Mesendoderm (in vitro differentiated cells): Measurements from ENCODE around the gene LDHB.

Experiments
- DNase-seq: peaks from one replicate; pipeline ENCODE4 v3.0.0; 2013
- H2AK5ac ChIP-seq: 2 replicates; pipeline ENCODE4 v1.6.1; 2013; ENCODE audit warnings: low read length, inconsistent platforms
- H2BK120ac ChIP-seq: 2 replicates; pipeline ENCODE4 v1.6.1; 2013; ENCODE audit warnings: low read depth, mild to moderate bottlenecking, low read length, moderate library complexity, mixed read lengths
- H2BK15ac ChIP-seq: replicated peaks from 2 replicates; pipeline ENCODE4 v1.6.1; 2013; ENCODE audit warnings: low read depth, mild to moderate bottlenecking, moderate library complexity
- H2BK5ac ChIP-seq: 2 replicates; pipeline ENCODE4 v1.6.1; 2013; ENCODE audit warnings: low read length, inconsistent platforms
- H3K18ac ChIP-seq: 2 replicates; pipeline ENCODE4 v1.6.1; 2013; ENCODE audit warnings: mild to moderate bottlenecking, low read length, mixed read lengths
- H3K23ac ChIP-seq: one replicate; pipeline ENCODE4 v1.6.1; 2013; ENCODE audit warnings: low read length
- H3K27ac ChIP-seq: 2 replicates; pipeline ENCODE4 v1.5.1; 2013; ENCODE audit warnings: low read depth, mild to moderate bottlenecking, inconsistent platforms, low read length, moderate library complexity
- H3K27me3 ChIP-seq: 2 replicates; pipeline ENCODE4 v1.6.1; 2013; ENCODE audit warnings: low read length, control low read depth, mild to moderate bottlenecking, inconsistent platforms; ENCODE audit not compliant: insufficient read depth, poor library complexity
- H3K36me3 ChIP-seq: 2 replicates; pipeline ENCODE4 v1.6.1; 2013; ENCODE audit warnings: low read length, inconsistent platforms; ENCODE audit not compliant: control insufficient read depth, insufficient read depth
- H3K4ac ChIP-seq: one replicate; pipeline ENCODE4 v1.6.1; 2013; ENCODE audit warnings: low read depth, mild to moderate bottlenecking, low read length, moderate library complexity
- H3K4me1 ChIP-seq: 2 replicates; pipeline ENCODE4 v1.6.1; 2013; ENCODE audit warnings: low read depth, low read length, inconsistent platforms; ENCODE audit not compliant: control insufficient read depth
- H3K4me2 ChIP-seq: 2 replicates; pipeline ENCODE4 v1.6.1; 2013; ENCODE audit warnings: low read length
- H3K4me3 ChIP-seq: 2 replicates; pipeline ENCODE4 v1.5.1; 2013; ENCODE audit warnings: mild to moderate bottlenecking, low read length
- H3K56ac ChIP-seq: one replicate; pipeline ENCODE4 v1.6.1; 2013; ENCODE audit warnings: low read length
- H3K79me1 ChIP-seq: 2 replicates; pipeline ENCODE4 v1.6.1; 2013; ENCODE audit warnings: low read length, inconsistent platforms
- H3K79me2 ChIP-seq: 2 replicates; pipeline ENCODE4 v1.6.1; 2013; ENCODE audit warnings: mild to moderate bottlenecking, low read length; ENCODE audit not compliant: control insufficient read depth, insufficient read depth
- H3K9ac ChIP-seq: 2 replicates; pipeline ENCODE4 v1.6.1; 2013; ENCODE audit warnings: low read length, inconsistent platforms
- H4K5ac ChIP-seq: one replicate; pipeline ENCODE4 v1.6.1; 2013; ENCODE audit warnings: low read length
- H4K8ac ChIP-seq: one replicate; pipeline ENCODE4 v1.6.1; 2013; ENCODE audit warnings: low read depth, mild to moderate bottlenecking, control low read depth, low read length, moderate library complexity
- WGBS: extraction: QIAGEN DNeasy Blood & Tissue Kit; methylation state at CpG from one replicate; pipeline ENCODE4 v1.1.7; 2013; ENCODE audit warnings: low lambda C conversion rate, missing lambda C conversion rate; ENCODE audit not compliant: insufficient coverage; ENCODE audit errors: extremely low coverage; 5-methylcytosine and 5-hydroxymethylcytosine counted together

LDHB gene

DNA sequence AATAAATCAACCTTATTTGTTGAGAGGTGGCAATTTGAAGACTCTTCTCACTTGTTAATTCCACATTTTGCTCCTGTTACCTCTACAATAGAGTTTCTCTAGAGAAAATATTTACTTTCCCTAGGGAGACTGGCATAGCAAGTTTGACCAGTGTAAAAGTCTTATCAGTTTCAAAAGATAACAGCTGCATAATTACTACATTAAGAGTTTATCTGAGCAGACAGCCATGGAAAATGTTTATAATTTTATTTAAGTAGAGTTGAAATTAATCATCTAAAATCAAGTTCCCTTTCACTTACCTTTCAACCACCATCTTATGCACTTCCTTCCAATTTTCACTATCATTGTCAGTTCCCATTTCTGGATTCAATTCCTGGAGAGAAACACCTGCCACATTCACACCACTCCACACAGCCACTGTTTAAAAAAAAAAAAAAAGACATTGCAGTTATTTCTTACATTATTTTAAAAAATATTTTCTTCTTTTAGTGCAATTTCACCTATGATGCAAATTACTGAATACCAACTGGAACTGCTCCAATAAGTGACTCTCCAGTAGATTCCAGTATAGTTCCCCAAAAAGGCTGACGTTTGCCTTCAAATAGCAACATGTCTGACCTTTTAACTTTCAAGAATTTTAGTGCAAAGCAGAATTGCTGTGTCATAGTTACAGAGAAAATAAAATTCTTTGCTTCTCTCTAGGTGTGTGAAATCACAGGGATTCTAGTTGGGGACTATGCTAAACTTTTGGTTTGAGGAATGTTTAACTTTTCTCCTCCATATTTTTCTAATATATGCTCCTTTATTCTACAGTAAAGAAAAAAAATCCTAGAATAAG, 19.4 kb downstream of the LDHB start:
- Histone ChIP-seq H2BK120ac (no peak overlapping the region), H3K27me3 (no peaks in the 10 kb centered on the region), H3K36me3 (peaks cover 13% of the 10 kb centered on the region), H3K23ac (no peak overlapping the region), H3K4ac (no peak overlapping the region), H3K27ac (no peak overlapping the region), H3K4me2 (no peak overlapping the region), H3K4me1 (no peaks in the 10 kb centered on the region), H3K18ac (no peak overlapping the region), H3K79me1 (peaks cover 4% of the 10 kb centered on the region), H3K9ac (no peak overlapping the region), H4K5ac (no peak overlapping the region), H2BK15ac (no peak overlapping the region), H3K4me3 (no peak overlapping the region), H3K56ac (no peak overlapping the region), H4K8ac (no peak overlapping the region), H2AK5ac (no peak overlapping the region), H2BK5ac (no peak overlapping the region), H3K79me2 (peaks cover 7% of the 10 kb centered on the region)
- WGBS, result no CpG with 5 or more reads among the region's 1 CpG
- no peak for DNase-seq

DNA sequence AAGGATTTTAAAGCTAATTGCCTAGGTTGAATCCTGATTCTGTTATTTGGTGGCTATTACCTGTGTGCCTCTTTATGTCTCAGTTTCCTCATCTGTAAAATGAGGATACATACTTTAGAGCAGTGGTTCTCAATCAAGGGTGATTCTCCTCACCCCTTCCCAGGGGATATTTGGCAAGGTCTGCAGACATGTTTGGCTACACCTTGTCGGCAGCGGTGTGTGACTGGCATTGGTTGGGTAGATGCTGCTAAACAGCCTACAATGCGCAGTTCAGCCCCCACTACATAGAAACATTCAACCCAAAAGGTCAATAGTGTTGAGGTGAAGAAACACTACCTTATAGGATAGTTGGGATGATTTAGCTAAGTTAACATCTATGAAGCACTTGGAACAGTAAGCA, 23.4 kb downstream of the LDHB start:
- Histone ChIP-seq H3K23ac (no peak overlapping the region), H3K9ac (no peak overlapping the region), H4K8ac (no peak overlapping the region), H3K27me3 (no peaks in the 10 kb centered on the region), H3K4me3 (no peak overlapping the region), H3K4ac (no peak overlapping the region), H3K79me2 (no peaks in the 10 kb centered on the region), H2BK15ac (no peak overlapping the region), H4K5ac (no peak overlapping the region), H3K18ac (no peak overlapping the region), H2BK120ac (no peak overlapping the region), H3K27ac (no peak overlapping the region), H3K36me3 (peaks cover 6% of the 10 kb centered on the region), H3K56ac (no peak overlapping the region), H2AK5ac (no peak overlapping the region), H3K79me1 (no peaks in the 10 kb centered on the region), H3K4me1 (no peaks in the 10 kb centered on the region), H2BK5ac (no peak overlapping the region), H3K4me2 (no peak overlapping the region)
- no peak for DNase-seq
- WGBS, result no CpG with 5 or more reads among the region's 3 CpGs

DNA sequence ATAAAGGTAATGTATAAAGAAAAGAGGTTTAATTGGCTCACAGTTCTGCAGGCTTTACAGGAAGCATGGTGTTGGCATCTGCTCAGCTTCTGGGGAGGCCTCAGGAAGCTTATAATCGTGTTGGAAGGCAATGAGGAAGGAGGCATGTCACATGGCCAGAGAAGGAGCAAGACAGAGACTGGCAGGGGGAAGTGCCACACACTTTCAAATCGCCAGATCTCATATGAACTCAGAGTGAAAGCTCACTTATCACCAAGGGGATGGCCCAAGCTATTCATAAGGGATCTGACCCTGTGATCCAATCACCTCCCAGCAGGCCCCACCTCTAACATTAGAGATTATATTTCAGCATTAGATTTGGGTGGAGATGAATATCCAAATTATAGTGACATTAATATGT, 26.3 kb downstream of the LDHB start:
- H3K79me2 ChIP-seq, result no peaks in the 10 kb centered on the region
- no peak overlapping the region for H3K56ac ChIP-seq
- H3K9ac ChIP-seq, result no peak overlapping the region
- WGBS, result no CpG with 5 or more reads among the region's 2 CpGs
- H3K27ac ChIP-seq, result no peak overlapping the region
- H2AK5ac ChIP-seq, result no peak overlapping the region
- H3K23ac ChIP-seq, result no peak overlapping the region
- H4K5ac ChIP-seq, result no peak overlapping the region
- no peaks in the 10 kb centered on the region for H3K4me1 ChIP-seq
- H4K8ac ChIP-seq, result no peak overlapping the region
- no peak overlapping the region for H3K18ac ChIP-seq
- H3K36me3 ChIP-seq, result peaks cover 6% of the 10 kb centered on the region
- H3K4me2 ChIP-seq, result no peak overlapping the region
- no peak overlapping the region for H3K4ac ChIP-seq
- no peaks in the 10 kb centered on the region for H3K27me3 ChIP-seq
- H3K79me1 ChIP-seq, result no peaks in the 10 kb centered on the region
- no peak overlapping the region for H2BK15ac ChIP-seq
- no peak for DNase-seq
- H2BK5ac ChIP-seq, result no peak overlapping the region
- H2BK120ac ChIP-seq, result no peak overlapping the region
- H3K4me3 ChIP-seq, result no peak overlapping the region

DNA sequence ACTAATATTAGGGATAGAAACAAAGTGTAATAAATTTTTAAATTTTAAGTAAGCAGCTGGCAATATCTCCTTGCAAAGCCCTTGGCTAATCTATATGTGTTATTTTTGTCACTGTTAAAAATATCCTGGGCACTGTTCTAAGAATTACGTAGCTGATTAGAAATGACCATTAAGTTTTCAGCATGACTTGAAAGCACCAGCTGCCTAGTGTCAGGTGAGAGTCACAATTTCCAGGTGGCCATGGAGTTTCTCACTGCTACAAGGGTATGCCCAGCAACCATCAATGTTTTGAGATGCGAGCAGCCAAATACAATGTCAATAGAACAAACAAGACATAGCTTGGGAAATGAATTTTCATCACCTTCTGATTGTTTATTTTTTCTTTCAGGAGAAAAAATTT, 29.7 kb downstream of the LDHB start:
- Histone ChIP-seq H3K4me3 (no peak overlapping the region), H3K4me2 (no peak overlapping the region), H4K5ac (no peak overlapping the region), H2AK5ac (no peak overlapping the region), H3K27me3 (no peaks in the 10 kb centered on the region), H3K4me1 (no peaks in the 10 kb centered on the region), H2BK120ac (no peak overlapping the region), H3K9ac (no peak overlapping the region), H4K8ac (no peak overlapping the region), H3K18ac (no peak overlapping the region), H3K36me3 (no peaks in the 10 kb centered on the region), H3K79me1 (no peaks in the 10 kb centered on the region), H3K56ac (no peak overlapping the region), H2BK5ac (no peak overlapping the region), H3K23ac (no peak overlapping the region), H3K4ac (no peak overlapping the region), H2BK15ac (no peak overlapping the region), H3K79me2 (no peaks in the 10 kb centered on the region), H3K27ac (no peak overlapping the region)
- DNase-seq, result no peak
- no CpG with 5 or more reads among the region's 2 CpGs for WGBS

DNA sequence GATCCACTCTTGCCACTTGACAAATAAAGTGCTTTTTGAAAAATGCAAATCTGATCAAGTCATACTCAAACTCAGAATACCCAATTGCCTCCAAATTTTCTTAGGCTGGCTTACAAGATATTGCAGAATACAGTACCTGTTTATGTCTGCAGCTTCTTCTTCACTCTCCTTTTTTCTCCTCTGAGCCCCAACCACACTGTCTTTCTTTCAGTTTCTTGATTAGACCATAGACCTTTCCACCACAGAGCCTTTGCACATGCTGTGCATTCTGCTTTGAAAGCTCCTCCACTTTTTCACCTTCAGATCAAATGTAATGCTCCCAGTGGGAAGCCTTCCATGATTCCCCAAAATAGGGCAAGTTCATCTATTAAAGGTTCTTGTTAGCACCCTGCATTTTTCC, 39.1 kb downstream of the LDHB start:
- Histone ChIP-seq H3K79me2 (no peaks in the 10 kb centered on the region), H3K79me1 (no peaks in the 10 kb centered on the region), H3K4me1 (no peaks in the 10 kb centered on the region), H3K4me2 (no peak overlapping the region), H3K4ac (no peak overlapping the region), H3K4me3 (no peak overlapping the region), H3K9ac (no peak overlapping the region), H2BK120ac (no peak overlapping the region), H3K27me3 (no peaks in the 10 kb centered on the region), H2BK15ac (no peak overlapping the region), H3K23ac (no peak overlapping the region), H3K18ac (no peak overlapping the region), H2AK5ac (no peak overlapping the region), H4K8ac (no peak overlapping the region), H3K56ac (no peak overlapping the region), H4K5ac (no peak overlapping the region), H3K27ac (no peak overlapping the region), H3K36me3 (no peaks in the 10 kb centered on the region), H2BK5ac (no peak overlapping the region)
- DNase-seq, result no peak

DNA sequence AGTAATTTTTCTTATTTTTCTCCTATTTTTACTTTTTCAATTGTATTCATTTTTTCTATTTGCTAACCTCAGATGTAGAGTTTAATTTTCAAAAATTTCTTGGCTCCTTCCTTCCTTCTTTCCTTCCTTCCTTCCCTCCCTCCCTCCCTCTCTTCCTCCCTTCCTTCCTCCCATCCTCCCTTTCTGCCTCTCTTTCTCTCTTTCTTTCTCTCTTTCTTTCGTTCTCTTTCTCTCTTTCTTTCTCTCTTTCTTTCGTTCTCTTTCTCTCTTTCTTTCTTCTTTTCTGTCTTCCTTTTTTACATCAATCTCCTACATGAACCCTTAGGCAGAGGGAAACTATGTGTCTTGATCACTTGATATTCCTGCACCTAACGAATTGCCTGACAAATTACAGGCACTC, 40.6 kb downstream of the LDHB start:
- H2BK120ac ChIP-seq, result no peak overlapping the region
- WGBS, result no CpG with 5 or more reads among the region's 3 CpGs
- H3K79me2 ChIP-seq, result no peaks in the 10 kb centered on the region

More for the DNA sequence above, 40.6 kb downstream of the LDHB start:
- no peak overlapping the region for H3K4me2 ChIP-seq
- H2BK5ac ChIP-seq, result no peak overlapping the region
- DNase-seq, result no peak
- no peak overlapping the region for H3K18ac ChIP-seq
- no peaks in the 10 kb centered on the region for H3K4me1 ChIP-seq
- no peak overlapping the region for H2AK5ac ChIP-seq
- no peak overlapping the region for H3K23ac ChIP-seq
- no peak overlapping the region for H3K27ac ChIP-seq
- no peak overlapping the region for H4K8ac ChIP-seq
- H4K5ac ChIP-seq, result no peak overlapping the region
- no peak overlapping the region for H2BK15ac ChIP-seq
- no peak overlapping the region for H3K56ac ChIP-seq
- no peak overlapping the region for H3K4me3 ChIP-seq
- H3K79me1 ChIP-seq, result no peaks in the 10 kb centered on the region
- no peak overlapping the region for H3K4ac ChIP-seq
- H3K27me3 ChIP-seq, result no peaks in the 10 kb centered on the region
- no peak overlapping the region for H3K9ac ChIP-seq
- H3K36me3 ChIP-seq, result no peaks in the 10 kb centered on the region
